Measurements from ENCODE around the gene EEIG1.
A peak's percentile ranks its signal among the peaks of the same experiment; 100 is the strongest.

EEIG1 gene

DNA sequence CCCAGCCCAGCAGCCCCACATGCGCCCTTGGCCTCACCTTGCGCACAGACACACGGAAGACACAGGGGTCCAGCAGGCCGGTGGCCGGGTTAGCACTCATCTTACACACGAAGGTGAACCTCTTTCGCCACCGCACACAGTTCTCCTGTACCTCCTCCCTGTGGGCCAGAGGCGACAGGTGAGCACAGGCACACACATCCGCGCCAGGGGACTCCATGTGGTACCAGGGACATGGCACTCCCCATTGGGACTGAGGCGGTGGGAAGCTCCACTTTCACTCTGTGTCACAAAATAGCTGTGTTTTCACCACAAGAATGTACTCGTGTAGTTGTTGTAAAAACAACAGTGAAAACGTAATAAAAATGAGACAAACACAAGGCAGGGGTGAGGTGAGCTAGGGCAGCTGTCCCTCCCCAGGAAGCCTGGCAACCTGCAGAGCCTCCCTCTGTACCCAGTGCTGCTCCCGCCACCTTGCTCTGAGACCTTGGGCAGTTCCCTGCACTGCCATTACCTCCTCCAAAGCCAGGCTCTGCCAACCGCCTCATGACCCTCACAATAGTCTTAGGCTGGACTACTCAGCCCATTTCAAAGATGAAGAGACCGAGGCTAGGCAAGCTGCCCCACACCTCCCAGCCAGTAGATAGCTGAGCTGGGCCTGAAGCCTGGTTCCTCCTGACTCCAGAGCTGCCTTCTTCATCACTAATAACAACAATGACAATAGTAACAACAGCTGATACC, 26.9 kb downstream of the EEIG1 start:
- Mint-ChIP-seq H3K36me3 (ENCODE audit: low read depth) (peaks cover 43% of the 10 kb centered on the region), H3K9me3 (no peaks in the 10 kb centered on the region), H3K4me1 (ENCODE audit: low read depth) (peaks cover 56% of the 10 kb centered on the region), H3K27ac (peak overlapping the region; percentile 68), H3K27me3 (ENCODE audit: low read depth) (no peaks in the 10 kb centered on the region), H3K4me3 (peak overlapping the region; percentile 40)
- no peak for DNase-seq (ENCODE audit: low spot score)

DNA sequence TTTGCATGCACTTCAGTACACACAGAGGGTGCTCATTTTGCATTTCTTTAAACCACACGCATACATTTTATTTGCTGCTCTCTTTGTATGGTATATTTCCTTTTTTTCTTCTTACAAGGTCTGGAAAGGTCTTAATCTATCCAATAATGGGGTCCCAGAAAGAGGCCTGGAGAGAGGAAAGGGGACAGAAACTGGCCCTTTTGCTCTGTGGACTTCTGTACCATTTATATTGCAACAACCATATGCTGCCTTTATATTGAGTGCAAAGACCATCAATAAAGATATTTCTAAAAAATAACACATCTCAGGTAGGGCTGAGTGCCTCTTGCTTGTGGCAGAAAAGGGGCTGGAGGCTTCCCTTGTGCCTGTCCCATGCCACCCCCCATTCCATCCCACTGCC, 27.6 kb downstream of the EEIG1 start:
- H3K27ac Mint-ChIP-seq = no peak overlapping the region
- H3K9me3 Mint-ChIP-seq = no peaks in the 10 kb centered on the region
- peaks cover 53% of the 10 kb centered on the region for H3K4me1 Mint-ChIP-seq (ENCODE audit: low read depth)
- peaks cover 43% of the 10 kb centered on the region for H3K36me3 Mint-ChIP-seq (ENCODE audit: low read depth)
- H3K4me3 Mint-ChIP-seq = no peak overlapping the region
- no peak for DNase-seq (ENCODE audit: low spot score)
- no peaks in the 10 kb centered on the region for H3K27me3 Mint-ChIP-seq (ENCODE audit: low read depth)

DNA sequence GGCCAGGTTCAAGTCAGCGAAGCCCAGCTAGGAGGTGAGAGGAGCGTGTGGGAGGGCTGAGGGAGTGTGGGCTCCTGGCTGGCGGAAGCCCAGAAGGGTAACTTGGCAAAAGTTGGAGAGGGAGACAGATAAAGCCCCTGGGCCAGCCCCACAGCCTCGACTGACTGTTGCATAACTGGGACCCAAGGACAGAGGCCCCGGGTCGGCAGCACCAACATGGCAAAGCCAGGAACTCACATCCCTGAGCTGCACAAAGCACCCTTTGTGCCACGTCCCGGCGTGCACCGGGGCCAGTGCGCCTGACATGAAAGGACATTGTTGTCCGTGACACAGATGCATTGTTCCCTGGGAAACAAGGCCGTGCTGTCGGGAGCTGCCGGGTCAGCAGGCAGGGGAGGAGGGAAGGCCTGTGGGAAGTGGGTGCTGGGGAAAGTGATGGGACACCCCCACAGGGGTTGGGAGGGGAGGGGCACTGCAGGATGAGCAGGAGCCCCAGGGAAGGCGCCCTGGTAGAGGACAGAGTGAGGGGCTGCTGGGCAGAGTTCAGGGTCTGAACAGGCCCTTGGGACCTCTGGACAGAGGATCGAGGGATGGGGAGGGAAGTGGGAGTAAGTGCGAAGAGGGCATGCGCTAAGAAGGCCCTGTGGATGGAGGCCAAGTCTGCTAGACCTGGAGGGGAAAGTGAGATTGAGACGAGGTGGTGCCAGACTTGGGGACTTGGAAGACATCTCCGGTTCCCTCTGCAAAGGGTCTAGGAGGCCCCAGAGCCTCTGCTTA, 30.1 kb downstream of the EEIG1 start:
- Mint-ChIP-seq H3K27me3 (ENCODE audit: low read depth) (no peaks in the 10 kb centered on the region), H3K4me3 (peak overlapping the region; percentile 12), H3K36me3 (ENCODE audit: low read depth) (peaks cover 44% of the 10 kb centered on the region), H3K9me3 (no peaks in the 10 kb centered on the region), H3K4me1 (ENCODE audit: low read depth) (peaks cover 42% of the 10 kb centered on the region), H3K27ac (peak overlapping the region; percentile 34)
- no peak for DNase-seq (ENCODE audit: low spot score)

DNA sequence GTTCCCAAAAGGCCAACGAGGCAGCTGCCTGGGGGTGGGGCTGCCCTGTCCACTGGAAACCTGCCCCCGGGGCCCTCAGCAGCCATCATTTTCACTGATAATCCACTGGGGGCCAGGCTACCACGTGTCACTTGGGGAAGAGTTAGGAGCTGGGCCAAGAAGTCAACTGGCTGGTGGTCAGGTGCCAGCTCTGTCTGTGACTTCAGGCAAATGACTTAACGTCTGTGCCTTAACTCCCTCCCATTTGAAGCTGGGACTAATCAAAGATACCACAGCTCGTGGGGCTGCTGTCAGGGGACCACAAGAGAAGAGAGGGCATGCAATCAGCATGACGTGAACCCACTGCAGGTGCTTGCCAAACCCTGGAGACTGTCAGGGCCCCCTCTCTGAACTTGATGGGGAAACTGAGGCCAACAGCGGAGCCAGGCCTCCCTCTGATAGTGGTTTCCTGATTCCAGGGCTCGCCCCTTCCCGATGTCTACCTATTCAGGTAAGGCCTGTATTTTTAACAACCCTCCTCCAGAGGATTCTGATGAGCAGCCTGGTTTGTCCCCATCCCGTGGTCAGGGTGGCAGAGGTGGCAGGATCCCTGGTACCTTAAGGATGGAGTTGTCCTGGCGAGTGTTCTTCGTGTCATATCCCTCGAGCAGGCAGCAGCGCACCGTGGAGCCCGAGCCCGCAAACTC, 30.8 kb downstream of the EEIG1 start:
- H3K4me3 Mint-ChIP-seq = peak overlapping the region; percentile 12
- peaks cover 38% of the 10 kb centered on the region for H3K4me1 Mint-ChIP-seq (ENCODE audit: low read depth)
- peaks cover 45% of the 10 kb centered on the region for H3K36me3 Mint-ChIP-seq (ENCODE audit: low read depth)

DNA sequence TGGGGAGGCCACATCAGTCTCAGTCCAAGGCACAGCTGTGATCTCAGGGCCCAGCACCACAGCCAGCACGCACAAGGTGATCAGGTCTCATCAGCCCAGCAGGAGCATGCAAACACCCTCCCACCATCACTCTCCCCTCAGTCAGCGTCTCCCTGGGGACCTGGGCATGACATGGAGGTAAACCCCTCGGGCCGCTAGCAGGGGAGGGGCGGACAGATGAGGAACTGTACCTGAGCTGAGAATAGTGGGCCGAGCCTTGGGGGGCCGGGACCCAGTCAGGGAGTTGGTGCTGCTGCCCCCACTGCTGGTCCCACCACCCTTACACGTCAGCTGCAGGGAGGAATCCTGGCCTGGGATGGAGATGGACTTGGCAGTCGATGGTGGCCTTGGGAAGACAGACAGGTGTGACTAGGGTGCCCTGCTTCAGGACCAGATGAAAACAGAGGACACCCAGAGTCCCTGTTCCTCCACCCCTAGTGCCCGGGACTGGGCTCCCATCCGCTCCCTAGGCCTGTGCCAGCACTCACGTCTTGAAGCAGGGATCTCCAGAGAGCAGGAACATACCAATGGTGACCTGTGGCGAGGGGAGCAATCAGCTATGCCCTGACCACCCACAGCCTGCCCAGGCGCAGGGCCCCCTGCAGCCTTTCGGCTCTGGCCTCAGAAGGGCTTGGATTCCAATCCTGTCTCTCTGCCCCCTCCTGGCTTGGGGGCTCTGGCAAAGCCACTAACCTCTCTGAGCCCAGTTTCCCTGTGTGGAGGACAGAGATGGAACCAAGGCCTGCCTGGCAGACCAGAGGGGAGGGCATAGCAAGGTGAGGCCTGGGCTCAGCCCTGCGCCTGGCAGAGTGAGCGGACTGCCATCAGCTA, 32.7 kb downstream of the EEIG1 start:
- Mint-ChIP-seq H3K9me3 (no peaks in the 10 kb centered on the region), H3K4me1 (ENCODE audit: low read depth) (peaks cover 34% of the 10 kb centered on the region), H3K4me3 (no peak overlapping the region), H3K27ac (peak overlapping the region; percentile 26), H3K27me3 (ENCODE audit: low read depth) (no peaks in the 10 kb centered on the region), H3K36me3 (ENCODE audit: low read depth) (peaks cover 53% of the 10 kb centered on the region)
- no peak for DNase-seq (ENCODE audit: low spot score)

More for the DNA sequence above, 30.8 kb downstream of the EEIG1 start:
- H3K9me3 Mint-ChIP-seq = no peaks in the 10 kb centered on the region
- no peak for DNase-seq (ENCODE audit: low spot score)
- no peaks in the 10 kb centered on the region for H3K27me3 Mint-ChIP-seq (ENCODE audit: low read depth)
- H3K27ac Mint-ChIP-seq = no peak overlapping the region

DNA sequence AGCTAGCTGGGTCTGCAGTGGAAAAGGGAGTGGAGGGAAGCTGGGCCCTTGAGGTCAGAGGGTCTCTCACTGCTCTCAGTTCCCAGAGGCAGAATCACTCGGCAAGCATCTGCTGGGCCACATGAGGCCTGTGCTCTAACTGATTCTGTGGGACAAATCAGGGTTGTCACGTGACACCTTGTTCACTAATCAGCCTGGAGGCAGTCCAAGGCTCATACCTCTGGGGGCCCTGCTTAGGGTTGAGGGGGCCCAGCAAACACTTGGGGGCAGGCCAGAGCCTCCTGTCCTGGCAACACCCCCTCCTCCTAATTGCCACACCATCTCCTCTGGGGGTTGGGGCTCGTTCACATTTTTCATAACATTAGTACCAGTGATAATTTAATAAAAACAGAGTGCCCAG, 34.1 kb downstream of the EEIG1 start:
- no peak overlapping the region for H3K4me3 Mint-ChIP-seq
- H3K27ac Mint-ChIP-seq = no peak overlapping the region
- H3K4me1 Mint-ChIP-seq (ENCODE audit: low read depth) = peaks cover 33% of the 10 kb centered on the region
- H3K9me3 Mint-ChIP-seq = no peaks in the 10 kb centered on the region
- peaks cover 64% of the 10 kb centered on the region for H3K36me3 Mint-ChIP-seq (ENCODE audit: low read depth)
- H3K27me3 Mint-ChIP-seq (ENCODE audit: low read depth) = no peaks in the 10 kb centered on the region
- no peak for DNase-seq (ENCODE audit: low spot score)

DNA sequence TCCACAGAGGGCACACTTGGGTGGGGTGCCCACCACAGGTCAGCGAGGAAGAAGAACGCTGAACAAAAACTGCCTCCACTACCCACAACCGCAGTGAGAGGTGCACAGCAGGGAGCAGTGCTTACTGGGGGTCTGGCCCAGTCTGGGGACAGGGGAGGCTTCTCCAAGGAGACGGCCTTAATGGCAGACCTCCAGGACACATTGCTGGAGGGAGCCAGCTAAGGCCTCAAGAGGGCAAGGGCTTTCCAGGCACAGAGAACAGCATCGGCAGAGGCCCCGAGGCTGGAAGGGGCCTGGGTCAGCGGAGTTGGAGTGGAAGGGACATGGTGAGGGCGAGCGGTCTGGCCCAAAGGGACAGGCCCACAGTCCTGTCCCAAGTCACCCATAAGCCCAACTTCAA, 34.8 kb downstream of the EEIG1 start:
- no peaks in the 10 kb centered on the region for H3K9me3 Mint-ChIP-seq
- H3K27ac Mint-ChIP-seq = no peak overlapping the region
- peaks cover 68% of the 10 kb centered on the region for H3K36me3 Mint-ChIP-seq (ENCODE audit: low read depth)
- DNase-seq (ENCODE audit: low spot score) = no peak
- no peak overlapping the region for H3K4me3 Mint-ChIP-seq
- H3K27me3 Mint-ChIP-seq (ENCODE audit: low read depth) = no peaks in the 10 kb centered on the region
- H3K4me1 Mint-ChIP-seq (ENCODE audit: low read depth) = peaks cover 29% of the 10 kb centered on the region

DNA sequence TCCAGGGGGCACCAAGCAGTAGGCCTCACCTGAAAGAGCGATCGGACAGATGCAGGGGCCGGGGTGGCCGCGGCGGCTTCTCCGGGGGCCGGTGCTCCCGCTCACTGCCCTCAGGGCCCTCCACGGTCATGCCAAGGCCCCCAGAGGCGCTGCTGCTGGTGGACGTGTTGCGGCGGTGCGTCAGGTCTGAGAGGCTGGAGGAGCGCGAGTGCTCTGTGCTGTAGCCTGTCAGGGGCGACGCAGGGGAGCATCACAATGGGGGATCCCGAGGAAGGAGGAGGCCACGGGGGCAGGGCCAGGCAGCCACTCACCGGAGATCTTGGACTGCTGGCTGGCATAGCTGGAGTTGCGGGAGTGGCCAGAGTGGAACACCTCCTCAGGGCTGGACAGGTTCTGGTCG, 35.5 kb downstream of the EEIG1 start:
- peaks cover 27% of the 10 kb centered on the region for H3K4me1 Mint-ChIP-seq (ENCODE audit: low read depth)
- DNase-seq (ENCODE audit: low spot score) = no peak
- no peak overlapping the region for H3K27ac Mint-ChIP-seq
- H3K27me3 Mint-ChIP-seq (ENCODE audit: low read depth) = no peaks in the 10 kb centered on the region
- H3K4me3 Mint-ChIP-seq = no peak overlapping the region
- no peaks in the 10 kb centered on the region for H3K9me3 Mint-ChIP-seq
- peaks cover 72% of the 10 kb centered on the region for H3K36me3 Mint-ChIP-seq (ENCODE audit: low read depth)

DNA sequence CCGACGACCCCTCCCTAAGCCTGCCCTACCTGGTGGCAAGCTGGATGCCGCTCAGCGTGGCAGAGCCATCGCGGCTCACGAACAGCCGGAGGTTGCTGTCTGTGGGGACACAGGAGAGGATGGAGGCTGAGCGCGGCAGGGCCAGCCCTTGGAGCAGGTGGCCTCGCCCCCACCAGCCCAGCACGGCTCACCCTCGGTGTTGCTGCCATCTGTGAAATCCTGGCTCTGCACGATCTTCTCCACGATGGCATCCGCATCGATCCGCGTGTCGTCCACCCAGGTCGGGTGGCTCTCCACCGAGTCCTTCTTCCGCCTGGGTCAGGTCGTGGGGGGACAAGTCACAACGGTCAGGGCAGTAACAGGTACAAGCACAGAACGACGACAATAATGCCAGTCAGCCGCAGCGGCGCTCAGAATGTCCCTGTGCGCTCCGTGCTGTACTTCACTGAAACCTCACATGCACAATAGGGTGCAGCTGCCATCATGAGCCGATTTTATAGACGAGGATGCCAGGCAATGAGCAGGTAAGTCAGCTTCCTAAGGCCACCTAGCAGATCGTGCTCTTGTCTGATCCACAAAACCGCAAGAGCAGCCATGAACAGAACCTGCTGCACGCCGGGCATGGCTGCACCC, 36.1 kb downstream of the EEIG1 start:
- H3K4me1 Mint-ChIP-seq (ENCODE audit: low read depth) = peaks cover 23% of the 10 kb centered on the region

DNA sequence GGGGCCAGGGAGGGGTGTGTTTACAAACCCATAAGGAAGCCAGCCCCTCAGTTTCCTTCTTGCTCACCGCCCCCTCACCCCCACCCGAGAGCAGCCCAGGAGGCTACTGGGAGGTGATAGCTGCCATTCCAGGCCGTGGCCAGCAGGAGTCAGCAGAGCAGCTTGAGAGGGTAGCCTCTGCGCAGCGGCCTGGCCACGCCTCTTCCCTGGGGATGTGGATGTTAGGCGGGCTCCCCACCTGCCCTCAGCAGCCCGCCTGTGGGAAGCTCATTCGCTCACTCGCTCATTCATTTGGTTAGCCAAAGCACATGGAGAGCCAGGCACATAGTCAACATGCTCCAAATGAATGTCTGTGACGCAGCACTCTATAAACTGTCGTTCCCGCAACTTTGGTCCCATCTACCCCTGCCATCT, 37.1 kb downstream of the EEIG1 start:
- Mint-ChIP-seq H3K9me3 (no peaks in the 10 kb centered on the region), H3K27ac (peak overlapping the region; percentile 62), H3K4me1 (ENCODE audit: low read depth) (peaks cover 20% of the 10 kb centered on the region), H3K36me3 (ENCODE audit: low read depth) (peaks cover 75% of the 10 kb centered on the region), H3K27me3 (ENCODE audit: low read depth) (no peaks in the 10 kb centered on the region), H3K4me3 (no peak overlapping the region)
- peak; percentile 71 for DNase-seq (ENCODE audit: low spot score)

More for the DNA sequence above, 36.1 kb downstream of the EEIG1 start:
- Mint-ChIP-seq H3K27ac (peak overlapping the region; percentile 21), H3K36me3 (ENCODE audit: low read depth) (peaks cover 74% of the 10 kb centered on the region), H3K27me3 (ENCODE audit: low read depth) (no peaks in the 10 kb centered on the region), H3K9me3 (no peaks in the 10 kb centered on the region), H3K4me3 (no peak overlapping the region)
- no peak for DNase-seq (ENCODE audit: low spot score)

DNA sequence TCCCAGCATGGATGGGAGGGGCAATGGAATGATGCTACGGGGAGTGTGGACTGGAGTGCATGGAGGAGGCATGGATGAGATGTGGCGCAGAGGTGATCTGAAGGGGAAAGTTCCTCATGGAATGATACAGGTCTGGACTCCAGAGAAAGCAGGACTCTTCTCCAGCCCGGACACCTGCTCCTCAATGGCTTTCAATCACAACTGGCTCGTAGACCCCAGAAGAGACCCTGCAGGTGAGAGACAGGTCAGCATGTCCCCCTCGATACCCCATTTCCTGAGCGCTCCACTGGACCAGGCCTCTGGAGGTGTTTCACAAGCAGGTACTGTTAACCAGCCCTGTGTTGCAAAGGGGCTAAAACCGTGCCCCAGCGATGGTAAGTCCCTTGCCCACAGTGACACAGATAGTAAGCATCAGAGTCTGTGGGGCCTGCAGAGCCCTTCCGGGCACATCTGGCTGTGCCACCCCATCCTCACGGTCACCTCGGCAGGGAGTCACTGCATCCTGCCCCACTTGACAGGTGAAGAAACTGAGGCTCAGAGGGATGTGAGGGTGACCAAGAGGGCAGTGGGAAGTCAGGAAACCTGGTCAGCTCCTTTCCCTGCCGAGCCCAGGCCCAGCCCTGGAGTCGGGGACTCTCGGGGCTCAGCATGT, 37.7 kb downstream of the EEIG1 start:
- peaks cover 21% of the 10 kb centered on the region for H3K4me1 Mint-ChIP-seq (ENCODE audit: low read depth)
- no peaks in the 10 kb centered on the region for H3K27me3 Mint-ChIP-seq (ENCODE audit: low read depth)
- H3K9me3 Mint-ChIP-seq = no peaks in the 10 kb centered on the region
- H3K4me3 Mint-ChIP-seq = no peak overlapping the region
- DNase-seq (ENCODE audit: low spot score) = no peak
- H3K27ac Mint-ChIP-seq = peak overlapping the region; percentile 66
- peaks cover 75% of the 10 kb centered on the region for H3K36me3 Mint-ChIP-seq (ENCODE audit: low read depth)

DNA sequence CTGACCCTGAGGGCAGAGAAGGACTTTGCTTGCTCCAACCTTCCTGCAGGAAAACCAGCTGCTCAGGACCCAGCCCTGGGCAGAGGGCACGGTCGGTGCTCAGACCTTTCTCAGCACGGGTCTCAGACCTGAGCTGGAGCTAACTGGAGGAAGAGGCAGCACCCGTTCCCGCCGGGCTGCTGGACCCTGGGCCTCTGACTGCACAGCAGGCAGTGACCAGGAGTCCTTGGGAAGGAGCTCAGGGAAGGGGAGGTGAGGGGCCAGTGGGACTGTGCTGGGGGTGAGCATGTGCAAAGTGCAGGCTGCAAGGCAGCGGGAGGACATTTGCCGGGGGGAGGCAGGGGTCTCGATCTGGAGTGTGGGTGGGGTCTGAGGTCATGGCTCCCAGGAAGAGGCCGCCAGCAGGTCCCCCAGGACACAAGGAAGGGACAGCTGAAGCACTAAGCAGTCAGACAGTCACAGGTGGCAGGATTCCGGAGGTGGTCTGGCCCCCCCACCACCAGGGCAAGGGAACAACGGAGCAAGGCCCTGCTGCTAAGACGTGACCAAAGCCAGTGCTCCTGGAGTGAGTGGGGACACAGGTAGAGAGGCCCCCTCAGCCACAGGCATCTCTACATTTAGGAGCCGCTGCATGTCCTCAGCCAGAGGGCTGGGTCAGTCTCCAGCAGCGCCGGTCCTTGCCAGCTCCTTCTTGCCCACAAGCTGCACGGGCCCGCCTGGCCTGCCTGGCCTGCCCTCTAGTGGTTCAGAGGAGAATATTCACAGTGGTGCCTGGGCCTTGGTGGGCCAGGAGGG, 38.4 kb downstream of the EEIG1 start:
- DNase-seq (ENCODE audit: low spot score) = no peak
- H3K36me3 Mint-ChIP-seq (ENCODE audit: low read depth) = peaks cover 73% of the 10 kb centered on the region
- no peaks in the 10 kb centered on the region for H3K9me3 Mint-ChIP-seq
- H3K4me3 Mint-ChIP-seq = no peak overlapping the region
- peaks cover 4% of the 10 kb centered on the region for H3K27me3 Mint-ChIP-seq (ENCODE audit: low read depth)
- H3K27ac Mint-ChIP-seq = peak overlapping the region; percentile 66
- H3K4me1 Mint-ChIP-seq (ENCODE audit: low read depth) = peaks cover 23% of the 10 kb centered on the region
